ENCODE data around the gene STIP1. TPM values are rescaled to one million over a fixed set of nuclear protein-coding genes. Genes with fewer than 3 reads are reported as not detected.

Gene STIP1
- total RNA-seq, 1 donor from 2014 or later: 108 TPM

- Mint-ChIP-seq H3K9me3 (ENCODE audit: low read depth) (no peaks in the 10 kb centered on the region), H3K4me3 (ENCODE audit: unreplicated experiment) (peak within 1 kb of the TSS; percentile 81), H3K36me3 (ENCODE audit: low read depth) (peaks cover 7% of the 10 kb centered on the region), H3K27ac (ENCODE audit: unreplicated experiment) (peak within 1 kb of the TSS; percentile 79), H3K27me3 (ENCODE audit: low read depth) (no peaks in the 10 kb centered on the region), H3K4me1 (ENCODE audit: low read depth) (peaks cover 45% of the 10 kb centered on the region)
- no peak for TF ChIP-seq CTCF (IDR thresholded peaks at IDR 0.05)
- no peak for DNase-seq (ENCODE audit: low spot score)
Measured at GRCh38 chr11:64233913-64234586, 48.1 kb downstream of the STIP1 start, which contains the start of gene VEGFB. TSS of gene VEGFB (plus strand) at chr11:64234584. CDS start at chr11:64234834, 250 bp downstream.

GRCh38 chr11:64234647-64235379 is 48.8 kb downstream of the STIP1 start:
- peak; percentile 81 for DNase-seq (ENCODE audit: low spot score)
- Mint-ChIP-seq H3K4me1 (ENCODE audit: low read depth) (peaks cover 42% of the 10 kb centered on the region), H3K9me3 (ENCODE audit: low read depth) (no peaks in the 10 kb centered on the region), H3K36me3 (ENCODE audit: low read depth) (peaks cover 7% of the 10 kb centered on the region), H3K27me3 (ENCODE audit: low read depth) (no peaks in the 10 kb centered on the region), H3K4me3 (ENCODE audit: unreplicated experiment) (peak overlapping the region; percentile 81), H3K27ac (ENCODE audit: unreplicated experiment) (peak overlapping the region; percentile 79)
- peak; percentile 21 for TF ChIP-seq CTCF (IDR thresholded peaks at IDR 0.05)

GRCh38 chr11:64235437-64236161 is 49.6 kb downstream of the STIP1 start:
- Mint-ChIP-seq H3K4me3 (ENCODE audit: unreplicated experiment) (peak overlapping the region; percentile 81), H3K36me3 (ENCODE audit: low read depth) (peaks cover 7% of the 10 kb centered on the region), H3K4me1 (ENCODE audit: low read depth) (peaks cover 47% of the 10 kb centered on the region), H3K9me3 (ENCODE audit: low read depth) (no peaks in the 10 kb centered on the region), H3K27ac (ENCODE audit: unreplicated experiment) (peak overlapping the region; percentile 79), H3K27me3 (ENCODE audit: low read depth) (no peaks in the 10 kb centered on the region)
- DNase-seq (ENCODE audit: low spot score): peak; percentile 90
- no peak for TF ChIP-seq CTCF (IDR thresholded peaks at IDR 0.05)

GRCh38 chr11:64237484-64237951 is 51.5 kb downstream of the STIP1 start:
- DNase-seq (ENCODE audit: low spot score): peak; percentile 90
- Mint-ChIP-seq H3K4me3 (ENCODE audit: unreplicated experiment) (no peak overlapping the region), H3K27ac (ENCODE audit: unreplicated experiment) (no peak overlapping the region), H3K4me1 (ENCODE audit: low read depth) (peaks cover 36% of the 10 kb centered on the region), H3K9me3 (ENCODE audit: low read depth) (no peaks in the 10 kb centered on the region), H3K27me3 (ENCODE audit: low read depth) (no peaks in the 10 kb centered on the region), H3K36me3 (ENCODE audit: low read depth) (peaks cover 7% of the 10 kb centered on the region)
- TF ChIP-seq CTCF (IDR thresholded peaks at IDR 0.05): no peak

GRCh38 chr11:64238076-64238475 is 52.1 kb downstream of the STIP1 start:
- Mint-ChIP-seq H3K27ac (ENCODE audit: unreplicated experiment) (peak overlapping the region; percentile 65), H3K36me3 (ENCODE audit: low read depth) (peaks cover 7% of the 10 kb centered on the region), H3K9me3 (ENCODE audit: low read depth) (no peaks in the 10 kb centered on the region), H3K4me3 (ENCODE audit: unreplicated experiment) (no peak overlapping the region), H3K27me3 (ENCODE audit: low read depth) (no peaks in the 10 kb centered on the region), H3K4me1 (ENCODE audit: low read depth) (peaks cover 36% of the 10 kb centered on the region)
- DNase-seq (ENCODE audit: low spot score): no peak
- no peak for TF ChIP-seq CTCF (IDR thresholded peaks at IDR 0.05)
